Transverse colon (tissue), 3 donors: ENCODE measurements around the gene TST.

Experiments used
- POLR2A ChIP-seq: fragments of 450-650 bp; IDR thresholded peaks from one replicate; pipeline ENCODE4 v1.6.1; 2016; ENCODE audit warnings: antibody characterized with exemption, mild to moderate bottlenecking, moderate library complexity
- POLR2AphosphoS5 ChIP-seq, 3 donors: sonication (generic); formaldehyde crosslinking; IDR thresholded peaks; one replicate each; pipeline ENCODE4 v1.6.1; 2016; ENCODE audit warnings: antibody characterized with exemption in 3 of 3

GRCh38 chr22:36979016-36979910 lies 40.0 kb downstream of the TST start:
- no peak for TF ChIP-seq POLR2A
- TF ChIP-seq POLR2AphosphoS5 (IDR thresholded peaks at IDR 0.05) = no peak
